ENCODE results near the gene AHCYL1. TPM values are rescaled to one million over a fixed set of nuclear protein-coding genes. Genes with fewer than 3 reads are reported as not detected.

AHCYL1 gene
- total RNA-seq, 1 experiment from 2014 or later: 89.0 TPM

DNA sequence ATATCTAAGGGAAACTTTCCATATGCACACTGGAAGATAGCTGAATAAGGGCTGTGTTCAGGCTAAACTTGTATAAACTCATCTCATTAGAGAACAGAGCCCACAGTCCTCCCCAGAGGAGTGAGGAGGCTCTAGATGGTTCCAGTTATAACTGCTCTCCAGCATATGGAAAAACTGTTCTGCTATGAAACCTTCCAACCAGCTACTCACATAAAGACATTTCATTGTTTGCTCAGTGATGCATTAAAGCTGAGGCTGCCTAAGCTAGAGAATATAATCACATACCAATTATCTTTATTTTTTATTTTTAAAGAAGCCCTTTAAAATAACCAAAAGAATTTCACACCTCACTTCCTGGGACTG is 13.3 kb downstream of the AHCYL1 start:
- Histone ChIP-seq H4K20me1 (ENCODE audit: control insufficient read depth, insufficient read depth, insufficient read length) (no peaks in the 10 kb centered on the region), H3K9ac (ENCODE audit: extremely low read depth, insufficient read length, low read length) (no peak overlapping the region), H2BK15ac (ENCODE audit: low read depth, low read length) (no peak overlapping the region), H2BK12ac (ENCODE audit: insufficient read length, low read depth, low read length) (no peak overlapping the region), H3K4me1 (ENCODE audit: insufficient read depth, low read length) (no peaks in the 10 kb centered on the region), H3K27me3 (ENCODE audit: insufficient read depth, low read length) (no peaks in the 10 kb centered on the region), H3K79me2 (ENCODE audit: insufficient read depth, low read length) (peaks cover 2% of the 10 kb centered on the region; the same call in 1 of the 2 replicates), H3K79me1 (ENCODE audit: insufficient read depth, low read depth, low read length, poor library complexity, severe bottlenecking) (no peaks in the 10 kb centered on the region), H2AFZ (ENCODE audit: low read length) (no peak overlapping the region), H3K4ac (ENCODE audit: low read depth, low read length) (no peak overlapping the region), H3K27ac (ENCODE audit: insufficient read length, low read depth, low read length) (no peak overlapping the region), H3K23ac (ENCODE audit: insufficient read length, low read depth, low read length) (no peak overlapping the region), H3K18ac (ENCODE audit: insufficient read length, low read depth, low read length) (no peak overlapping the region), H4K8ac (replicated peaks; ENCODE audit: insufficient read length, low read depth, low read length) (no peak overlapping the region), H2AK5ac (ENCODE audit: insufficient read length, low read length) (no peak overlapping the region), H3K9me3 (ENCODE audit: control insufficient read depth, low read depth, low read length) (no peaks in the 10 kb centered on the region), H3T11ph (ENCODE audit: low read length) (no peak overlapping the region), H4K91ac (ENCODE audit: insufficient read length, low read depth, low read length) (no peak overlapping the region), H2BK5ac (ENCODE audit: insufficient read length, low read length) (no peak overlapping the region), H2BK120ac (ENCODE audit: low read depth, low read length, poor library complexity, severe bottlenecking) (no peak overlapping the region), H3K14ac (ENCODE audit: insufficient read depth, low read length) (no peak overlapping the region), H3K4me2 (ENCODE audit: insufficient read depth, insufficient read length, low read length) (no peak overlapping the region), H2BK20ac (ENCODE audit: low read depth, low read length, poor library complexity, severe bottlenecking) (no peak overlapping the region), H3K56ac (ENCODE audit: insufficient read length, low read depth, low read length) (no peak overlapping the region), H4K5ac (ENCODE audit: insufficient read length, low read depth, low read length) (no peak overlapping the region), H3K23me2 (ENCODE audit: insufficient read length, low read depth, low read length, poor library complexity, severe bottlenecking) (no peaks in the 10 kb centered on the region)
- DNase-seq: no peak
- no peak for TF ChIP-seq CTCF (conservative IDR thresholded peaks at IDR 0.05)
- Mint-ChIP-seq H3K27ac (no peak overlapping the region; a peak in 1 of 7 replicates), H3K36me3 (ENCODE audit: insufficient read depth in 1 of 3, low read depth in 3 of 3) (peaks cover 0 to 13% (median 10%) of the 10 kb centered on the region in 3 experiments; a peak in 5 of 7 replicates), H3K9me3 (no peaks in the 10 kb centered on the region), H3K4me3 (no peak overlapping the region), H3K27me3 (ENCODE audit: low read depth) (no peaks in the 10 kb centered on the region), H3K4me1 (peaks cover 9% of the 10 kb centered on the region in 2 experiments)

Measured in H9 (cell line).